WTC11 (cell line): ENCODE data around the gene NSMCE1. TPM values are rescaled to one million over a fixed set of nuclear protein-coding genes. Genes with fewer than 3 reads are reported as not detected.

ENCODE experiments used
- ATAC-seq: fragments of 200-7000 bp; cut with Tn5 transposase; 2 replicates; pipeline ENCODE4 v1.10.0; 2021; ENCODE audit warnings: mild to moderate bottlenecking, moderate library complexity
- CTCF ChIA-PET: fragments of 300-600 bp; sonication (Branson Sonifier 250); formaldehyde crosslinking; loops from one replicate; lab custom pipeline; 2021; ENCODE audit warnings: antibody characterized with exemption; lab: Charles Lee
- POLR2A ChIA-PET: fragments of 350-600 bp; sonication (Branson Sonifier 250); formaldehyde crosslinking; loops from one replicate; lab custom pipeline; 2021; ENCODE audit warnings: antibody characterized with exemption; lab: Charles Lee
- DNase-seq: peaks from one replicate; pipeline ENCODE4 v3.0.0; 2021; ENCODE audit warnings: low spot score
- H3K27ac Mint-ChIP-seq: 2 replicates; pipeline ENCODE4 v1.8.0; 2021; ENCODE audit warnings: mixed read lengths
- H3K27me3 Mint-ChIP-seq: 2 replicates; pipeline ENCODE4 v1.8.0; 2021; ENCODE audit warnings: low read depth, mild to moderate bottlenecking, moderate library complexity, mixed read lengths
- H3K36me3 Mint-ChIP-seq: 2 replicates; pipeline ENCODE4 v1.8.0; 2021; ENCODE audit warnings: mixed read lengths
- H3K4me1 Mint-ChIP-seq: 2 replicates; pipeline ENCODE4 v1.8.0; 2022; ENCODE audit warnings: mixed read lengths
- H3K4me3 Mint-ChIP-seq: 2 replicates; pipeline ENCODE4 v1.8.0; 2021; ENCODE audit warnings: mild to moderate bottlenecking, moderate library complexity, mixed read lengths
- H3K9me3 Mint-ChIP-seq: 2 replicates; pipeline ENCODE4 v1.8.0; 2021; ENCODE audit warnings: mixed read lengths
- AR ChIP-seq: fragments of 250-450 bp; sonication (Bioruptor Pico); IDR thresholded peaks from 2 replicates; pipeline ENCODE4 v1.9.0; 2021; ENCODE audit warnings: mild to moderate bottlenecking
- ARID4B ChIP-seq: sonication (generic); formaldehyde crosslinking; IDR thresholded peaks from 2 replicates; pipeline ENCODE4 v1.8.0; 2023; ENCODE audit warnings: missing genetic modification reagents, mild to moderate bottlenecking, borderline replicate concordance
- CREM ChIP-seq: sonication (generic); formaldehyde crosslinking; IDR thresholded peaks from 2 replicates; pipeline ENCODE4 v1.8.1; 2022; ENCODE audit warnings: mild to moderate bottlenecking, missing genetic modification reagents, moderate library complexity
- HMGXB4 ChIP-seq: sonication (generic); formaldehyde crosslinking; IDR thresholded peaks from 2 replicates; pipeline ENCODE4 v1.8.1; 2023; ENCODE audit warnings: mild to moderate bottlenecking, moderate library complexity, missing genetic modification reagents
- IRF2 ChIP-seq: sonication (generic); formaldehyde crosslinking; IDR thresholded peaks from 2 replicates; pipeline ENCODE4 v1.8.0; 2022; ENCODE audit warnings: low read depth, missing genetic modification reagents, borderline replicate concordance
- PRDM15 ChIP-seq: sonication (generic); formaldehyde crosslinking; IDR thresholded peaks from 2 replicates; pipeline ENCODE4 v1.8.0; 2022; ENCODE audit warnings: missing genetic modification reagents
- ZNF423 ChIP-seq: fragments of 250-450 bp; sonication (Bioruptor Pico); IDR thresholded peaks from 2 replicates; pipeline ENCODE4 v2.1.2; 2022; ENCODE audit warnings: mild to moderate bottlenecking, moderate library complexity
- ZNF512 ChIP-seq: sonication (generic); formaldehyde crosslinking; IDR thresholded peaks from 2 replicates; pipeline ENCODE4 v1.8.1; 2022; ENCODE audit warnings: missing genetic modification reagents, borderline replicate concordance
- total RNA-seq: library from RNA; stranded (reverse); gene quantifications from 3 replicates; pipeline ENCODE4 v1.2.3, GENCODE V29; 2021

The NSMCE1 gene
- total RNA-seq, 1 experiment from 2014 or later: 29.4 TPM

- DNase-seq (no peak), ATAC-seq (peak; percentile 77)
- Mint-ChIP-seq H3K4me1 (peaks cover 24% of the 10 kb centered on the region), H3K36me3 (no peaks in the 10 kb centered on the region), H3K4me3 (no peak overlapping the region), H3K9me3 (no peaks in the 10 kb centered on the region), H3K27me3 (no peaks in the 10 kb centered on the region), H3K27ac (peak overlapping the region; percentile 68; the same call in 1 of the 2 replicates)
- POLR2A ChIA-PET: no interaction called here
- CTCF ChIA-PET: interaction anchor here (0.7 to 3.5 kb wide), 7 partner anchors 9 to 133 kb away, joined by 4 to 22 read pairs (median 5); no protein-coding TSS in a partner anchor
- TF ChIP-seq ARID4B (CRISPR knock-in tag) (no peak), AR (CRISPR knock-in tag) (no peak), ZNF423 (CRISPR knock-in tag) (0 out of 2 replicates have a peak, but pooled peaks have one; percentile 39), HMGXB4 (CRISPR knock-in tag) (no peak), CREM (CRISPR knock-in tag) (no peak)
These were observed 25.5 kb downstream of the NSMCE1 start for GRCh38 chr16:27242868-27243590.

- Mint-ChIP-seq H3K4me1 (peaks cover 31% of the 10 kb centered on the region), H3K27me3 (no peaks in the 10 kb centered on the region), H3K27ac (no peak overlapping the region), H3K9me3 (no peaks in the 10 kb centered on the region), H3K36me3 (no peaks in the 10 kb centered on the region), H3K4me3 (no peak overlapping the region)
- ChIA-PET CTCF (interaction anchor here (0.9 to 3.5 kb wide), 5 partner anchors 8 to 132 kb away, joined by 4 to 22 read pairs (median 5); no protein-coding TSS in a partner anchor), POLR2A (no interaction called here)
- ATAC-seq (no peak), DNase-seq (no peak)
- TF ChIP-seq PRDM15 (no peak), ZNF512 (CRISPR knock-in tag) (no peak), ZNF423 (CRISPR knock-in tag) (no peak), IRF2 (CRISPR knock-in tag) (no peak)
These were observed 26.2 kb downstream of the NSMCE1 start for GRCh38 chr16:27242398-27242797.
